K562 (cell line): ENCODE measurements around the gene PHACTR2. TPM values are rescaled to one million over a fixed set of nuclear protein-coding genes. Genes with fewer than 3 reads are reported as not detected.

Experiments
- ATAC-seq: fragments of 200-7000 bp; cut with Tn5 transposase; 3 replicates; pipeline ENCODE4 v1.9.1; 2020; ENCODE audit warnings: moderate library complexity
- BruUV-seq: library from RNA; stranded (reverse); fragments of 400-500 nt; replicated peaks from 2 replicates; lab custom pipeline; 2021; lab: Mats Ljungman, UMichigan
- CTCF ChIA-PET: fragments of 300-600 bp; formaldehyde crosslinking; extraction: SDS; loops from one replicate; lab custom pipeline; 2021; ENCODE audit warnings: low intra/inter-chr PET ratio; lab: Yijun Ruan, JAX
- POLR2A ChIA-PET: fragments of 300-600, 350-650 bp; sonication (Branson Sonifier 250); formaldehyde crosslinking; extraction: SDS; loops from one replicate; lab custom pipeline; 2021; ENCODE audit warnings: antibody characterized with exemption, inconsistent platforms; lab: Yijun Ruan, JAX
- DNase-seq, 4 experiments: peaks; one replicate each; pipeline versions ENCODE4 v3.0.0 to v3.0.0-alpha.2; 2011 to 2018; ENCODE audit warnings: low spot score in 3 of 4, mixed read lengths in 3 of 4; ENCODE audit errors: extremely low read depth in 1 of 4
- FAIRE-seq: peaks from 2 replicates; lab custom pipeline; 2011; peaks lifted over from hg19 to GRCh38; lab: Jason Lieb, UNC
- H2AFZ ChIP-seq: 2 replicates; pipeline ENCODE4 v1.6.0; 2011; ENCODE audit warnings: low read depth, low read length, control low read depth, inconsistent platforms
- H3K27ac ChIP-seq: fragments of 200-600 bp; 3 replicates; pipeline ENCODE4 v1.8.0; 2011; ENCODE audit warnings: low read depth, mild to moderate bottlenecking, control low read depth, inconsistent platforms, low read length, moderate library complexity, mixed read lengths; ENCODE audit errors: extremely low read depth
- H3K27me3 ChIP-seq, 2 experiments: fragments of 300-600 bp in 1 of 2; 2 replicates in 1 of 2; 3 replicates in 1 of 2; pipeline versions ENCODE4 v1.6.0 to v1.8.0; 2011; ENCODE audit warnings: inconsistent platforms in 2 of 2, low read length in 2 of 2, mild to moderate bottlenecking in 1 of 2, mixed read lengths in 1 of 2, moderate library complexity in 1 of 2; ENCODE audit not compliant: control insufficient read depth in 2 of 2, insufficient read depth in 2 of 2
- H3K36me3 ChIP-seq: fragments of 300-600 bp; 3 replicates; pipeline ENCODE4 v1.8.0; 2011; ENCODE audit warnings: mild to moderate bottlenecking, low read length, inconsistent platforms; ENCODE audit not compliant: control insufficient read depth, insufficient read depth
- H3K4me1 ChIP-seq, 2 experiments: fragments of 200-600 bp in 1 of 2; replicated peaks in 1 of 2; 2 replicates in 1 of 2; 3 replicates in 1 of 2; pipeline versions ENCODE4 v1.5.1 to v1.8.0; 2011; ENCODE audit warnings: inconsistent platforms in 2 of 2, low read length in 2 of 2, mild to moderate bottlenecking in 1 of 2, mixed read lengths in 1 of 2, moderate library complexity in 1 of 2; ENCODE audit not compliant: control insufficient read depth in 2 of 2, insufficient read depth in 2 of 2
- H3K4me2 ChIP-seq: 2 replicates; pipeline ENCODE4 v1.6.1; 2011; ENCODE audit warnings: low read length, control low read depth, inconsistent platforms, mixed read lengths; ENCODE audit not compliant: insufficient read depth
- H3K4me3 ChIP-seq: fragments of 200-600 bp; sonication (generic), shearing (Covaris generic); 2 replicates; pipeline ENCODE4 v1.5.1; 2016; ENCODE audit warnings: control low read depth, inconsistent platforms
- H3K79me2 ChIP-seq: fragments of 200-600 bp; 3 replicates; pipeline ENCODE4 v1.8.0; 2011; ENCODE audit warnings: low read length, inconsistent platforms; ENCODE audit not compliant: control insufficient read depth, insufficient read depth
- H3K9ac ChIP-seq, 2 experiments: 2 replicates each; pipeline versions ENCODE4 v1.6.0 to v1.6.1; 2011; ENCODE audit warnings: low read depth in 2 of 2, low read length in 2 of 2, control low read depth in 1 of 2, inconsistent platforms in 1 of 2, mild to moderate bottlenecking in 1 of 2, mixed read lengths in 1 of 2; ENCODE audit not compliant: insufficient read depth in 1 of 2
- H3K9me1 ChIP-seq: one replicate; pipeline ENCODE4 v1.6.0; 2011; ENCODE audit warnings: inconsistent platforms, mild to moderate bottlenecking, low read length, moderate library complexity; ENCODE audit not compliant: control insufficient read depth, insufficient read depth
- H3K9me3 ChIP-seq: replicated peaks from 2 replicates; pipeline ENCODE4 v1.5.1; 2011; ENCODE audit warnings: low read depth, low read length, inconsistent platforms; ENCODE audit not compliant: control insufficient read depth, insufficient read depth
- H4K20me1 ChIP-seq: replicated peaks from 2 replicates; pipeline ENCODE4 v1.6.1; 2011; ENCODE audit warnings: low read length, inconsistent platforms, mixed read lengths; ENCODE audit not compliant: control insufficient read depth, insufficient read depth
- CBFA2T3 ChIP-seq: fragments of 450-650 bp; IDR thresholded peaks from 2 replicates; pipeline ENCODE4 v1.6.1; 2017
- CBX5 ChIP-seq: IDR thresholded peaks from 2 replicates; pipeline ENCODE4 v1.6.1; 2014; ENCODE audit warnings: low read depth, borderline replicate concordance
- ESRRA ChIP-seq: fragments of 450-650 bp; IDR thresholded peaks from 2 replicates; pipeline ENCODE4 v1.6.1; 2014; ENCODE audit warnings: low read depth, mild to moderate bottlenecking, moderate library complexity, borderline replicate concordance
- ETV5 ChIP-seq: sonication (generic); formaldehyde crosslinking; IDR thresholded peaks from 2 replicates; pipeline ENCODE4 v1.4.0; 2020; ENCODE audit warnings: low read depth, mild to moderate bottlenecking, missing genetic modification reagents
- FOSL1 ChIP-seq: fragments of 200-800 bp; sonication (Bioruptor generic); conservative IDR thresholded peaks from 2 replicates; pipeline ENCODE4 v1.6.1; 2016; ENCODE audit warnings: missing genetic modification characterization, missing compliant biosample characterization
- KHSRP ChIP-seq: fragments of 450-650 bp; IDR thresholded peaks from 2 replicates; pipeline ENCODE4 v1.6.1; 2017
- MAZ ChIP-seq, 2 experiments: fragments of 450-650 bp in 1 of 2; sonication (generic) in 1 of 2; formaldehyde crosslinking; IDR thresholded peaks in 1 of 2; conservative IDR thresholded peaks in 1 of 2; 2 replicates each; pipeline versions ENCODE4 v1.4.0 to v1.5.0; 2020; ENCODE audit warnings: mild to moderate bottlenecking in 1 of 2, missing genetic modification reagents in 1 of 2
- MTA3 ChIP-seq: fragments of 450-650 bp; formaldehyde crosslinking; IDR thresholded peaks from 2 replicates; pipeline ENCODE4 v1.6.1; 2017; ENCODE audit warnings: mild to moderate bottlenecking, borderline replicate concordance
- RAD51 ChIP-seq: fragments of 450-650 bp; IDR thresholded peaks from 2 replicates; pipeline ENCODE4 v1.7.1; 2016; ENCODE audit warnings: low read depth, mild to moderate bottlenecking, borderline replicate concordance
- SMAD4 ChIP-seq: fragments of 250-450 bp; sonication (Bioruptor Pico); conservative IDR thresholded peaks from 2 replicates; pipeline ENCODE4 v1.8.0; 2021; ENCODE audit warnings: inconsistent platforms, mild to moderate bottlenecking, moderate library complexity
- SMARCA5 ChIP-seq: fragments of 450-650 bp; IDR thresholded peaks from 2 replicates; pipeline ENCODE4 v1.6.1; 2016
- TFE3 ChIP-seq: fragments of 450-650 bp; formaldehyde crosslinking; IDR thresholded peaks from 2 replicates; pipeline ENCODE4 v1.4.0; 2020; ENCODE audit warnings: mild to moderate bottlenecking, mixed read lengths
- ZEB2 ChIP-seq: fragments of 450-650 bp; IDR thresholded peaks from 2 replicates; pipeline ENCODE4 v1.6.1; 2016
- ZKSCAN1 ChIP-seq: fragments of 150-350 bp; IDR thresholded peaks from 2 replicates; pipeline ENCODE4 v1.6.1; 2016; ENCODE audit warnings: low read depth, low read length
- ZNF23 ChIP-seq: fragments of 250-450 bp; sonication (Bioruptor Pico); IDR thresholded peaks from 2 replicates; pipeline ENCODE4 v1.4.0; 2020; ENCODE audit warnings: mild to moderate bottlenecking
- ZNF740 ChIP-seq, 3 experiments: fragments of 200-800 bp in 1 of 3; sonication (Bioruptor generic) in 1 of 3; sonication (generic) in 1 of 3; formaldehyde crosslinking in 1 of 3; IDR thresholded peaks; 2 replicates each; pipeline versions ENCODE4 v1.6.1 to v1.8.0; 2016 to 2022; ENCODE audit warnings: mild to moderate bottlenecking in 2 of 3, missing compliant biosample characterization in 2 of 3, missing genetic modification characterization in 2 of 3, missing genetic modification reagents in 1 of 3
- ZNF75A ChIP-seq: fragments of 450-650 bp; formaldehyde crosslinking; IDR thresholded peaks from 2 replicates; pipeline ENCODE4 v1.4.0; 2020; ENCODE audit warnings: mild to moderate bottlenecking
- ZNF77 ChIP-seq: fragments of 250-450 bp; sonication (Bioruptor Pico); IDR thresholded peaks from 2 replicates; pipeline ENCODE4 v1.5.0; 2020
- ZSCAN32 ChIP-seq: fragments of 450-650 bp; formaldehyde crosslinking; IDR thresholded peaks from 2 replicates; pipeline ENCODE4 v1.4.0; 2020; ENCODE audit warnings: mild to moderate bottlenecking, moderate library complexity
- WGBS: fragments of 100-300 bp; shearing (Covaris generic); methylation state at CpG from one replicate; pipeline ENCODE4 v1.1.6; 2016; ENCODE audit warnings: low coverage, mixed read lengths; ENCODE audit not compliant: insufficient coverage; ENCODE audit errors: missing lambda C conversion rate; 5-methylcytosine and 5-hydroxymethylcytosine counted together
- in situ Hi-C: fragments of 300-500 bp; cut with MboI; formaldehyde crosslinking; loops from 4 replicates; pipeline ENCODE4 v1.15.0; 2018; ENCODE audit warnings: inconsistent platforms, mixed read lengths
- intact Hi-C: fragments of 100-400 bp; cut with micrococcal nuclease; formaldehyde crosslinking; loops from 2 replicates; pipeline ENCODE4 v1.14.2; 2022
- polyA plus RNA-seq, 8 experiments: library from polyadenylated mRNA; depleted of rRNA in 4 of 8; stranded (reverse) in 5 of 8; unstranded in 3 of 8; fragments of >200 nt; fragmentation: Nextera tagmentation in 2 of 8; fragmentation: Illumina TruSeq in 1 of 8; extraction: Ambion mirVana in 2 of 8; extraction: Trizol in 1 of 8; gene quantifications; 2 replicates each; pipeline versions ENCODE4 v1.2.1 to v1.2.3, GENCODE V29; 2011 to 2014; ENCODE audit warnings: inconsistent platforms in 1 of 8, missing spikeins in 1 of 8
- total RNA-seq, 7 experiments: library from RNA; depleted of rRNA in 6 of 7; stranded (reverse); fragments of >200 nt in 6 of 7; fragmentation: Illumina TruSeq in 2 of 7; extraction: Trizol in 2 of 7; gene quantifications; 2 replicates each; pipeline versions ENCODE4 v1.2.1 to v1.2.3, GENCODE V29; 2011 to 2021; ENCODE audit warnings: low replicate concordance in 1 of 7

Gene PHACTR2
- total and polyA plus RNA-seq, 9 of the 15 experiments (the other 6 are each of a cell fraction or from before 2014, with no cell fraction given) = 5.3 to 52.5 (median 22.9) TPM

GRCh38 chr6:143804835-143805239 is 127.1 kb downstream of the PHACTR2 start (continued):
- TF ChIP-seq MAZ (CRISPR knock-in tag; conservative IDR thresholded peaks at IDR 0.05 in 1 of 2, IDR thresholded peaks at IDR 0.05 in 1 of 2) (no peak), SMAD4 (CRISPR knock-in tag) (0 out of 2 replicates have a peak, but pooled peaks have one; percentile 53), ZKSCAN1 (no peak), TFE3 (CRISPR knock-in tag) (no peak), CBFA2T3 (peak; percentile 90), FOSL1 (peak; percentile 98), ZNF23 (CRISPR knock-in tag) (no peak; the same call in 1 of the 2 replicates)

GRCh38 chr6:143806282-143807102 is 128.7 kb downstream of the PHACTR2 start:
- Histone ChIP-seq H3K79me2 (no peaks in the 10 kb centered on the region), H3K4me3 (no peak overlapping the region), H4K20me1 (no peaks in the 10 kb centered on the region), H3K27me3 (no peaks in the 10 kb centered on the region), H2AFZ (peak overlapping the region; percentile 45; the same call in 1 of the 2 replicates), H3K36me3 (no peaks in the 10 kb centered on the region; the same call in 2 of the 3 replicates), H3K9ac (peak overlapping the region in 1 of 2 experiments; percentile 52; a peak in 2 of 4 replicates), H3K4me2 (peak overlapping the region; percentile 56), H3K9me3 (no peaks in the 10 kb centered on the region), H3K9me1 (no peaks in the 10 kb centered on the region), H3K4me1 (peaks cover 47 to 52% of the 10 kb centered on the region in 2 experiments), H3K27ac (peak overlapping the region; percentile 84)
- intact Hi-C loops (loop anchor here (2.0 to 5.0 kb wide), 4 partner anchors 36 to 294 kb away; partner anchors contain the start of genes FUCA2, LTV1 and PHACTR2), in situ Hi-C loops (no loop called here)
- DNase-seq (peak; percentile 76 to 95 (median 85)), ATAC-seq (peak; percentile 81), FAIRE-seq (peak; percentile 94)
- CTCF ChIA-PET = no interaction called here
- WGBS = 17% methylated on average over 8 of the region's 8 CpGs
- BruUV-seq = no TSS peak
- POLR2A ChIA-PET = interaction anchor here (0.7 to 2.7 kb wide), 6 partner anchors 10 to 75 kb away, joined by 3 to 11 read pairs (median 6); partner anchors contain the start of gene LTV1
- TF ChIP-seq SMARCA5 (no peak), RAD51 (0 out of 2 replicates have a peak, but pooled peaks have one; percentile 35), ZSCAN32 (CRISPR knock-in tag) (0 out of 2 replicates have a peak, but pooled peaks have one; percentile 67), ZNF77 (CRISPR knock-in tag) (no peak), ZEB2 (peak; percentile 13; the same call in 1 of the 2 replicates), ESRRA (peak; percentile 88), CBX5 (no peak), ZNF75A (CRISPR knock-in tag) (peak; percentile 66; the same call in 1 of the 2 replicates), KHSRP (no peak), ZNF740 (CRISPR knock-in tag; IDR thresholded peaks at IDR 0.05) (no peak), ZNF740 (tag; IDR thresholded peaks at IDR 0.05) (no peak), MTA3 (peak; percentile 56; the same call in 1 of the 2 replicates), ETV5 (CRISPR knock-in tag) (peak; percentile 47; the same call in 1 of the 2 replicates)
